ENCODE data around the gene OPALIN. TPM values are rescaled to one million over a fixed set of nuclear protein-coding genes. Genes with fewer than 3 reads are reported as not detected.

The OPALIN gene
- total and polyA plus RNA-seq, 9 of the 15 experiments (the other 6 are each of a cell fraction or from before 2014, with no cell fraction given) = not detected

DNA sequence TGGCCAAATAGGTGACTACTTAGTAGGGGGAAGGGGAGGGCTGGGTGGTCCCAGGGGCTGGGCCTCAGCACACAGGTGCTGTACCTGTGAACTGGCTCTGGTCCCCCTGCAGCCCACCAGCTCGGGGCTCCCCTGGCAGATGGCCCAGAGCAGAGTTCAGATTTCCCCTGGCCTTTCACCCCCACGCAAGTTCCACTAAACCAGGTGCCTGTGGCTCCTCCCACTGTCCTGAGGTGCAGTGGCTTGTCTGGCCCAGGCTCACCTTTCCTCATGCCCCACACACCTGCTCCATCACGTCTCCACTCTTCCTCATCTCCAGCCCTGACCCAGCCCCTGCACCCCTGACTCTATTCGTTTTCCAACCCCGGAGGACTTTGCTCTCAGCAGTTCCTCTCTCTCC is 47.3 kb upstream of the OPALIN start:
- FAIRE-seq = no peak
- H3K9me3 ChIP-seq (replicated peaks; ENCODE audit: control insufficient read depth, insufficient read depth, low read depth, low read length) = no peaks in the 10 kb centered on the region
- in situ Hi-C loops (cut with MboI) = no loop called here
- H3K9me1 ChIP-seq (ENCODE audit: control insufficient read depth, insufficient read depth, low read length) = no peaks in the 10 kb centered on the region
- no peaks in the 10 kb centered on the region for H3K36me3 ChIP-seq (ENCODE audit: control insufficient read depth, insufficient read depth, low read length)
- H4K20me1 ChIP-seq (replicated peaks; ENCODE audit: control insufficient read depth, insufficient read depth, low read length) = no peaks in the 10 kb centered on the region
- no peak for DNase-seq (ENCODE audit: extremely low read depth in 1 of 4, low spot score in 3 of 4)
- no peak for ATAC-seq
- H3K9ac ChIP-seq (ENCODE audit: insufficient read depth in 1 of 2, low read depth in 2 of 2, low read length in 2 of 2) = no peak overlapping the region
- no peak overlapping the region for H3K27ac ChIP-seq (ENCODE audit: extremely low read depth, low read depth, low read length)
- no TSS peak for BruUV-seq (replicated peaks)
- H3K4me2 ChIP-seq (ENCODE audit: insufficient read depth, low read length) = no peak overlapping the region
- H3K27me3 ChIP-seq (ENCODE audit: control insufficient read depth in 2 of 2, insufficient read depth in 2 of 2, low read length in 2 of 2) = peaks cover 8 to 25% of the 10 kb centered on the region in 2 experiments; a peak in 4 of 5 replicates
- intact Hi-C loops (cut with micrococcal nuclease) = no loop called here
- no peak overlapping the region for H3K4me3 ChIP-seq
- H3K4me1 ChIP-seq (replicated peaks in 1 of 2; ENCODE audit: control insufficient read depth in 2 of 2, insufficient read depth in 2 of 2, low read length in 2 of 2) = no peaks in the 10 kb centered on the region
- ChIA-PET POLR2A (no interaction called here), CTCF (ENCODE audit: low intra/inter-chr PET ratio) (no interaction called here)
- no peak overlapping the region for H2AFZ ChIP-seq (ENCODE audit: low read depth, low read length)
- TF ChIP-seq TEAD2 (tag; IDR thresholded peaks at IDR 0.05) = no peak
- TF ChIP-seq, protein P1, sequence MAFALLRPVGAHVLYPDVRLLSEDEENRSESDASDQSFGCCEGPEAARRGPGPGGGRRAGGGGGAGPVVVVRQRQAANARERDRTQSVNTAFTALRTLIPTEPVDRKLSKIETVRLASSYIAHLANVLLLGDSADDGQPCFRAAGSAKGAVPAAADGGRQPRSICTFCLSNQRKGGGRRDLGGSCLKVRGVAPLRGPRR (CRISPR knock-in tag; IDR thresholded peaks at IDR 0.05) = no peak
- no peak for TF ChIP-seq ADNP (tag; IDR thresholded peaks at IDR 0.05)
- TF ChIP-seq ZNF133 (CRISPR knock-in tag; IDR thresholded peaks at IDR 0.05) = no peak
- no peak for TF ChIP-seq SRSF1 (IDR thresholded peaks at IDR 0.05; ENCODE audit: low read depth, low read length)
- no peak for TF ChIP-seq RBM39 (optimal IDR thresholded peaks at IDR 0.05; ENCODE audit: low read depth, low read length)
- TF ChIP-seq CREM (IDR thresholded peaks at IDR 0.05; ENCODE audit: low read depth) = no peak
- TF ChIP-seq PPARD (CRISPR knock-in tag; IDR thresholded peaks at IDR 0.05) = no peak
- no peak for TF ChIP-seq EWSR1 (IDR thresholded peaks at IDR 0.05; ENCODE audit: borderline replicate concordance, low read depth, partially characterized antibody)
- TF ChIP-seq TAF7 (tag; IDR thresholded peaks at IDR 0.05) = no peak
- TF ChIP-seq ZSCAN29 (IDR thresholded peaks at IDR 0.05) = no peak
- no peak for TF ChIP-seq KLF16 (IDR thresholded peaks at IDR 0.05)
- no peak for TF ChIP-seq PHB (CRISPR knock-in tag; IDR thresholded peaks at IDR 0.05)
- no peak for TF ChIP-seq HNRNPH1 (optimal IDR thresholded peaks at IDR 0.05; ENCODE audit: low read depth, low read length)
- TF ChIP-seq TCF7 (IDR thresholded peaks at IDR 0.05; ENCODE audit: borderline replicate concordance) = no peak
- TF ChIP-seq ETV5 (CRISPR knock-in tag; IDR thresholded peaks at IDR 0.05; ENCODE audit: low read depth) = no peak
- TF ChIP-seq ZNF408 (CRISPR knock-in tag; IDR thresholded peaks at IDR 0.05; ENCODE audit: low read depth) = no peak
- no peak for TF ChIP-seq ZNF561 (CRISPR knock-in tag; conservative IDR thresholded peaks at IDR 0.05)
- no peak for TF ChIP-seq RFX1 (IDR thresholded peaks at IDR 0.05)
- TF ChIP-seq SPI1 (IDR thresholded peaks at IDR 0.05; ENCODE audit: borderline replicate concordance, low read depth, low read length) = no peak
- no peaks in the 10 kb centered on the region for H3K79me2 ChIP-seq (ENCODE audit: control insufficient read depth, insufficient read depth, low read length)
- 4% methylated on average over 4 of the region's 5 CpGs for WGBS (ENCODE audit: insufficient coverage, low coverage, missing lambda C conversion rate)

All from K562 (cell line).